ENCODE measurements around the gene CCDC170.
"Not testable (repeated sequence)": the region's sequence is repeated elsewhere in the genome, so short reads cannot be mapped to it uniquely, and the experiment has no call there.

CCDC170 gene, protein sequence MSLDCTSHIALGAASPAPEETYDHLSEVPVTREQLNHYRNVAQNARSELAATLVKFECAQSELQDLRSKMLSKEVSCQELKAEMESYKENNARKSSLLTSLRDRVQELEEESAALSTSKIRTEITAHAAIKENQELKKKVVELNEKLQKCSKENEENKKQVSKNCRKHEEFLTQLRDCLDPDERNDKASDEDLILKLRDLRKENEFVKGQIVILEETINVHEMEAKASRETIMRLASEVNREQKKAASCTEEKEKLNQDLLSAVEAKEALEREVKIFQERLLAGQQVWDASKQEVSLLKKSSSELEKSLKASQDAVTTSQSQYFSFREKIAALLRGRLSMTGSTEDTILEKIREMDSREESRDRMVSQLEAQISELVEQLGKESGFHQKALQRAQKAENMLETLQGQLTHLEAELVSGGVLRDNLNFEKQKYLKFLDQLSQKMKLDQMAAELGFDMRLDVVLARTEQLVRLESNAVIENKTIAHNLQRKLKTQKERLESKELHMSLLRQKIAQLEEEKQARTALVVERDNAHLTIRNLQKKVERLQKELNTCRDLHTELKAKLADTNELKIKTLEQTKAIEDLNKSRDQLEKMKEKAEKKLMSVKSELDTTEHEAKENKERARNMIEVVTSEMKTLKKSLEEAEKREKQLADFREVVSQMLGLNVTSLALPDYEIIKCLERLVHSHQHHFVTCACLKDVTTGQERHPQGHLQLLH

GRCh38 chr6:151493804-151494234 is at the start of gene CCDC170:
TSS of gene CCDC170 (plus strand) at chr6:151494017. CDS start at chr6:151494129, 112 bp downstream.
- no peak within 1 kb of the TSS for H3K9ac ChIP-seq (ENCODE audit: insufficient read length)
- TF ChIP-seq FOXP2 (optimal IDR thresholded peaks at IDR 0.05; ENCODE audit: control extremely low read depth, extremely low read length, insufficient read depth) (no peak), POLR2AphosphoS5 (IDR thresholded peaks at IDR 0.05; ENCODE audit: borderline replicate concordance, low read depth, low read length) (no peak), EZH2 (IDR thresholded peaks at IDR 0.05) (no peak)
- DNase-seq (ENCODE audit: low read depth, low spot score) = no peak
- H3K9me3 ChIP-seq (ENCODE audit: low read depth, low read length) = no peaks in the 10 kb centered on the region
- H3K4me3 ChIP-seq = peak within 1 kb of the TSS; percentile 48
- H3K36me3 ChIP-seq (ENCODE audit: insufficient read depth, low read length) = no peaks in the 10 kb centered on the region
- no peak within 1 kb of the TSS for H3K27ac ChIP-seq

GRCh38 chr6:151445482-151445881 is 48.3 kb upstream of the CCDC170 start:
- Histone ChIP-seq H3K36me3 (ENCODE audit: insufficient read depth, low read length) (peaks cover 33% of the 10 kb centered on the region), H3K9ac (ENCODE audit: insufficient read length) (no peak overlapping the region), H3K9me3 (ENCODE audit: low read depth, low read length) (no peaks in the 10 kb centered on the region), H3K27ac (no peak overlapping the region), H3K4me3 (no peak overlapping the region)
- TF ChIP-seq EZH2 (IDR thresholded peaks at IDR 0.05) = no peak
- TF ChIP-seq POLR2AphosphoS5 (IDR thresholded peaks at IDR 0.05; ENCODE audit: borderline replicate concordance, low read depth, low read length) = no peak
- no peak for TF ChIP-seq FOXP2 (optimal IDR thresholded peaks at IDR 0.05; ENCODE audit: control extremely low read depth, extremely low read length, insufficient read depth)
- no peak for DNase-seq (ENCODE audit: low read depth, low spot score)

- Histone ChIP-seq H3K4me3 (no peak overlapping the region), H3K36me3 (ENCODE audit: insufficient read depth, low read length) (peaks cover 21% of the 10 kb centered on the region), H3K27ac (no peak overlapping the region), H3K9ac (ENCODE audit: insufficient read length) (no peak overlapping the region), H3K9me3 (ENCODE audit: low read depth, low read length) (no peaks in the 10 kb centered on the region)
- TF ChIP-seq POLR2AphosphoS5 (IDR thresholded peaks at IDR 0.05; ENCODE audit: borderline replicate concordance, low read depth, low read length) = no peak
- TF ChIP-seq EZH2 (IDR thresholded peaks at IDR 0.05) = no peak
- no peak for TF ChIP-seq FOXP2 (optimal IDR thresholded peaks at IDR 0.05; ENCODE audit: control extremely low read depth, extremely low read length, insufficient read depth)
- no peak for DNase-seq (ENCODE audit: low read depth, low spot score)
Observed at GRCh38 chr6:151447237-151447636, 46.6 kb upstream of the CCDC170 start.

DNA sequence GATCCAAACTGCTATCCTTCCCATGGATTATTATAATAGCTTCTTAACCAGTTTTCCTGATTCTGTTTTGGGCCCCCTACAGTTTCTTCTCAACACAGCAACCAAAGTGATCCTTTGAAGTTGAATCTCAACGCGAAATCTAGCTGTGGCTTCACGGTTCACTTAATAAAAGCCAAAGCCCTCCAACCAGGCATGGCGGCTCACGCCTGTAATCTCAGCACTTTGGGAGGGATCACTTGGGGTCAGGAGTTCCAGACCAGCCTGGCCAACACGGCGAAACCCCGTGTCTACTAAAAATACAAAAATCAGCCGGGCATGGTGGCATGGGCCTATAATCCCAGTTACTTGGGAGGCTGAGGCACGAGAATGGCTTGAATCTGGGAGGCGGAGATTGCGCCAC is 45.2 kb upstream of the CCDC170 start:
- Histone ChIP-seq H3K9ac (ENCODE audit: insufficient read length) (no peak overlapping the region), H3K36me3 (ENCODE audit: insufficient read depth, low read length) (peaks cover 18% of the 10 kb centered on the region), H3K9me3 (ENCODE audit: low read depth, low read length) (no peaks in the 10 kb centered on the region), H3K4me3 (no peak overlapping the region), H3K27ac (no peak overlapping the region)
- DNase-seq (ENCODE audit: low read depth, low spot score) = no peak
- TF ChIP-seq EZH2 (IDR thresholded peaks at IDR 0.05) = no peak
- TF ChIP-seq FOXP2 (optimal IDR thresholded peaks at IDR 0.05; ENCODE audit: control extremely low read depth, extremely low read length, insufficient read depth) = no peak
- TF ChIP-seq POLR2AphosphoS5 (IDR thresholded peaks at IDR 0.05; ENCODE audit: borderline replicate concordance, low read depth, low read length) = no peak

DNA sequence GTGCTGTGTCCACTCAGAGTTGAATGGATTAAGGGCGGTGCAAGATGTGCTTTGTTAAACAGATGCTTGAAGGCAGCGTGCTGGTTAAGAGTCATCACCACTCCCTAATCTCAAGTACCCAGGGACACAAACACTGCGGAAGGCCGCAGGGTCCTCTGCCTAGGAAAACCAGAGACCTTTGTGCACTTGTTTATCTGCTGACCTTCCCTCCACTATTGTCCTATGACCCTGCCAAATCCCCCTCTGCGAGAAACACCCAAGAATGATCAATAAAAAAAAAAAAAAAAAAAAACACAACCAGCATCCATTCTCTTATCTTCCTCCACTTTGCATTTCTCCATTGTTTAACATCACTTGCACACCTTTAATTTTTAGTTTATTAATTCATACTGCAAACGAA is 42.9 kb upstream of the CCDC170 start:
- Histone ChIP-seq H3K9ac (ENCODE audit: insufficient read length) (peak overlapping the region; percentile 98), H3K4me3 (peak overlapping the region; percentile 100)
- H3K27ac ChIP-seq; H3K36me3 ChIP-seq (ENCODE audit: insufficient read depth, low read length); H3K9me3 ChIP-seq (ENCODE audit: low read depth, low read length); DNase-seq (ENCODE audit: low read depth, low spot score): not testable (repeated sequence)

DNA sequence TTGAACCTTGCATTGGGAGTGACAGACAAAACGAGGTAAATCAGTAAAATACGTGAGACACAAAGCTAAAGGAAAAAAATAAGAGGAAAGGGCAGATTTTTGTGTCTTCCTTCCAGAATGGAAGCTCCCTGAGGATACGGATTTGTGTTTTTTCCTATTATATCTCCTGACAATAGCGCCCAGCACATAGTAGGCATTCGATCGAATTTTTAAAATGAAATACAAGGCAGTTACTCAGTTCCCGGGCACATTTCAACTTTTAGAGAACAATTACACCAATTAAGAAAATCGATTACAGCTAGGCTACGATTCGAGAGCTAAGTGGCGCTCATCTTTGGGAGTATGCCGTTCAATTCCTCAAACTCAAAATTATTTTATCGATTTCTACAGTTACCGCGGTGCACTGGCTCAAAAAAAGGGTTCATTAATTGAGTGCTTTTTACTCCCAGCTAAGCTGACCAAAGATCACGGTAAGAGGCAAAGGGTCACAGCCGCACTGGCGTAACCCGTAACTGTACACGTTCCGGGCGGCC is 42.3 kb upstream of the CCDC170 start:
- no peaks in the 10 kb centered on the region for H3K9me3 ChIP-seq (ENCODE audit: low read depth, low read length)
- peaks cover 5% of the 10 kb centered on the region for H3K36me3 ChIP-seq (ENCODE audit: insufficient read depth, low read length)
- H3K4me3 ChIP-seq = peak overlapping the region; percentile 100
- TF ChIP-seq EZH2 (IDR thresholded peaks at IDR 0.05) (no peak), POLR2AphosphoS5 (IDR thresholded peaks at IDR 0.05; ENCODE audit: borderline replicate concordance, low read depth, low read length) (no peak), FOXP2 (optimal IDR thresholded peaks at IDR 0.05; ENCODE audit: control extremely low read depth, extremely low read length, insufficient read depth) (no peak)
- H3K9ac ChIP-seq (ENCODE audit: insufficient read length) = peak overlapping the region; percentile 98
- H3K27ac ChIP-seq = peak overlapping the region; percentile 72; the same call in 1 of the 2 replicates
- DNase-seq (ENCODE audit: low read depth, low spot score) = no peak

DNA sequence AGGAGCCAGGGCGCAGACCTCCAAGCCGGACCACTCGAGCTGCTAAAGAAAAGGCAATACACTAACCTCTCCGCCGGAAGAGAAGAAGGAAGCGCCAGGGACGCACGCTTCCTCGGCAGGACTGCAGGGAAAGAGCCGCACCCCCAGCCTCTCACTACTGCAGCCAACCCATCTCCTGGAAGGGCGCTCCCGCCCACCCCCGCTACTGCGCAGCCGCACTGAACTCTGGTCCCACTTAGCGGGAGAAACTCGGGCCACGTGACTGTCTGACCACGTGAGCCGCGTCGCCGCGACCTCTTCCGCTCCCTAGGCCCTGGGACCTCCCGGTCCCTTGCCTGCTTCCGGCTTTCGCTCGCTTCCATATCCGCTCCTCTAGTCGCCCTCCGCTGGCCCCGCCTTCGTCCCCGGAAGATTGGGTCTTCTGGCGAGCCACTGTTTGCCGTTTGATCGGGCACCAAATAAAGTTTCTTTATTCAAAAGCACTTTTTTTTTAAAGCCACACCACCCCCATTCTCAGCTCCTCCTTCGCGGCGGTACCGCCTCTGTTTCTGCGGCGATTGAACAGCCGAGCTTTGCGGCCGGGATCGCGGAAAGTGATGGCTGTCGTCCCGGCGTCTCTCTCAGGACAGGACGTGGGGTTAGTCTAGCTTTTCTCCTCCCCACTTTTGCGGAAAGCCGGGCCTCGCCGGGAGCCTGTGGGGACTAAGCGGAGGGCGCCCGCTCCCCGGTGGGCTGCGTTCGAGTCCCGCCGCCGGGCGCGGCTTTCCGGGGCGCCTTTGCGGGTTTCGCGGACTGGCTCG is 41.7 kb upstream of the CCDC170 start, which contains the start of gene RMND1:
Gene RMND1 (minus strand): TSS at position 177 of the 800 bp plus-strand sequence. CDS start 6,315 bp downstream, outside the sequence.
- no peak for TF ChIP-seq FOXP2 (optimal IDR thresholded peaks at IDR 0.05; ENCODE audit: control extremely low read depth, extremely low read length, insufficient read depth)
- peak; percentile 88 for TF ChIP-seq POLR2AphosphoS5 (IDR thresholded peaks at IDR 0.05; ENCODE audit: borderline replicate concordance, low read depth, low read length)
- TF ChIP-seq EZH2 (IDR thresholded peaks at IDR 0.05) = no peak
- Histone ChIP-seq H3K9me3 (ENCODE audit: low read depth, low read length) (no peaks in the 10 kb centered on the region), H3K4me3 (peak within 1 kb of the TSS; percentile 100), H3K9ac (ENCODE audit: insufficient read length) (peak within 1 kb of the TSS; percentile 98), H3K36me3 (ENCODE audit: insufficient read depth, low read length) (peaks cover 12% of the 10 kb centered on the region), H3K27ac (peak within 1 kb of the TSS; percentile 74)
- DNase-seq (ENCODE audit: low read depth, low spot score) = peak; percentile 96
